HG02852 (cell line): ENCODE measurements around the gene TSPAN32.

Experiments used
- ATAC-seq: cut with Tn5 transposase; IDR thresholded peaks from one replicate; pipeline ENCODE4 v1.9.1; 2021; ENCODE audit warnings: mild to moderate bottlenecking, moderate library complexity; ENCODE audit not compliant: unreplicated experiment

TSPAN32 gene

GRCh38 chr11:2302896-2303626 is 1.2 kb downstream of the TSPAN32 start:
- no peak for ATAC-seq

GRCh38 chr11:2303627-2304505 is 2.1 kb downstream of the TSPAN32 start:
- no peak for ATAC-seq

GRCh38 chr11:2304506-2305139 is 2.8 kb downstream of the TSPAN32 start:
- no peak for ATAC-seq

- ATAC-seq, result no peak
Observed at GRCh38 chr11:2305140-2305778, 3.4 kb downstream of the TSPAN32 start.

- no peak for ATAC-seq
Observed at GRCh38 chr11:2305788-2306451, 4.1 kb downstream of the TSPAN32 start.

- no peak for ATAC-seq
Observed at GRCh38 chr11:2306452-2306823, 4.6 kb downstream of the TSPAN32 start.

- ATAC-seq, result no peak
Observed at GRCh38 chr11:2306877-2307500, 5.2 kb downstream of the TSPAN32 start.

- ATAC-seq, result no peak
Observed at GRCh38 chr11:2307501-2308331, 5.9 kb downstream of the TSPAN32 start.

GRCh38 chr11:2308713-2309112 is 6.9 kb downstream of the TSPAN32 start:
- no peak for ATAC-seq

GRCh38 chr11:2309251-2310072 is 7.6 kb downstream of the TSPAN32 start:
- ATAC-seq, result no peak

- ATAC-seq, result no peak
Observed at GRCh38 chr11:2310073-2310785, 8.4 kb downstream of the TSPAN32 start.

- ATAC-seq, result no peak
Observed at GRCh38 chr11:2310786-2311352, 9.1 kb downstream of the TSPAN32 start.

- no peak for ATAC-seq
Observed at GRCh38 chr11:2311353-2312133, 9.7 kb downstream of the TSPAN32 start.

GRCh38 chr11:2312232-2313042 is 10.6 kb downstream of the TSPAN32 start:
- ATAC-seq, result no peak

GRCh38 chr11:2313051-2313951 is 11.5 kb downstream of the TSPAN32 start:
- ATAC-seq, result no peak
